Left kidney (tissue), 8 donors: ENCODE measurements around the gene FAM118A. TPM values are rescaled to one million over a fixed set of nuclear protein-coding genes. Genes with fewer than 3 reads are reported as not detected.
"Not testable (repeated sequence)": the region's sequence is repeated elsewhere in the genome, so short reads cannot be mapped to it uniquely, and the experiment has no call there.

ENCODE experiments used
- DNase-seq: peaks from one replicate; pipeline ENCODE4 v3.0.0-alpha.2; 2013
- long read RNA-seq, 8 donors: transcript quantifications; one replicate each; lab custom pipeline, GENCODE V29; 2026
- polyA plus RNA-seq: library from polyadenylated mRNA; unstranded; fragments of 120-200 nt; gene quantifications from one replicate; pipeline ENCODE4 v1.2.1, GENCODE V29; 2013; ENCODE audit not compliant: insufficient read length

The FAM118A gene
- polyA plus RNA-seq, result 33.1 TPM
- long read RNA-seq, donor 1, partial matches to known transcripts, result 0 of 4 reads
- long read RNA-seq, donor 1, other reads (novel, unspliced or antisense), result 0 of 4 reads
- long read RNA-seq, donor 2, partial matches to known transcripts, result 0 of 2 reads
- long read RNA-seq, donor 2, other reads (novel, unspliced or antisense), result 0 of 2 reads
- long read RNA-seq, donor 3, partial matches to known transcripts, result 0 of 3 reads
- long read RNA-seq, donor 3, other reads (novel, unspliced or antisense), result 0 of 3 reads
- long read RNA-seq, donor 4, partial matches to known transcripts, result 0 of 2 reads
- long read RNA-seq, donor 4, other reads (novel, unspliced or antisense), result 0 of 2 reads
- long read RNA-seq, donor 5, partial matches to known transcripts, result 0 of 4 reads
- long read RNA-seq, donor 5, other reads (novel, unspliced or antisense), result 0 of 4 reads
- long read RNA-seq, donor 6, partial matches to known transcripts, result 0 of 2 reads
- long read RNA-seq, donor 6, other reads (novel, unspliced or antisense), result 0 of 2 reads
- long read RNA-seq, donor 7, partial matches to known transcripts, result 0 of 8 reads
- long read RNA-seq, donor 7, other reads (novel, unspliced or antisense), result 0 of 8 reads
- long read RNA-seq, donor 8, partial matches to known transcripts, result 0 of 3 reads
- long read RNA-seq, donor 8, other reads (novel, unspliced or antisense), result 0 of 3 reads

DNA sequence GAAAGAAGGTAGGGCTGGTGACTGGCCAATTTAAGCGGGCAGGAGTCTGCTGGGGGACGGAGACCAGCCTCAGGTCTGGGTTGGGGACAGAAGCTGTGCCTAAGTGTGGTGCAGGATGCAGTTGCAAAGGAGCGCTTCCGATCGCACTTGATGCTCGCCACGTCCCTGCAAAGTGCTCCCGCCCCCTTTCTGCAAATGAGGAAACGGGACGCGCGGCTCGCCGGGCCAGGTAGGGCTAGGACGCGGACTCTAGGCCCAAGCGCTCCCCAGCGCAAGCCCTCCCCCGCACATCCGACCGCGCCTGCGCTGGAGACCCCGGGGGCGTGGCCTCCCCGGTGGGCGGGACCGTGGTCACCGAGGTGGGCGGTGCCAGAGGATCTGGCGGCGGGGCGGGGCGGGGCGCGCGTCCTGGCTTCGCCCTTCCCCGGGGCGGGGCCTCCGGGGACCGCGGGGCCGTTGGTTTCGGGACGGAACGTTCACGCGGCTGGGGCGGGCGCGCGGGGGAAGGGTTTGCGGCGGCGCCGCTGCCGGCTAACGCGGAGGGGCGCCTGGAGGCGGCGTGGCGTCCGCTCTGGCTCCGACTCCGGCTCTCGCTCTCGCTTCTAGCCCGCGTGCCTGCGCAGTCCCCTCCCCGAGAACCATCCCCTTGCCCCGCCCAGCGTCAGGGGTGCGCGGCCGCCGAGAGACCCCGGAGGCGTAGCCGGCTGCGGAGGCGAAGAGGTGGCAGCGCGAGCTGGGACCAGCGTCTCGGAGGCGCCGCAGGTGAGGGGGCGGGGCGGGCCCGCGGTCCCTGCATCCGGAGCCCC, at the start of gene FAM118A:
FAM118A (plus strand) TSS at position 513 of the 806 bp plus-strand sequence. CDS start 12,446 bp downstream, outside the sequence.
- DNase-seq, result peak; percentile 94

DNA sequence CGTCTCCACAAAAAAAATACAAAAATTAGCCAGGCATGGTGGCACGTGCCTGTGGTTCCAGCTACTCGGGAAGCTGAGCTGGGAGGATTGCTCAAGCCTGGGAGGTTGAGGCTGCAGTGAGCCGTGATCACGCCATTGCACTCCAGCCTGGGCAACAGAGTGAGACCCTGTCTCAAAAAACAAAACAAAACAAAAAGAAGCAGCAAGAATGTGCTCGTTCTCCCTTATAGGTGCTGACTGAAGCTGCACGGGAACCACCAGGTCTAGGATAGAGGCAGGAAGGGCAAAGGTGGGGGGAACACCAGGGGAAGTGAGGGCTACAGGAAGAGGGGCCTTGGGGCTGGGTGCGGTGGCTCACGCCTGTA, 49.4 kb upstream of the FAM118A start:
- not testable (repeated sequence) for DNase-seq

DNA sequence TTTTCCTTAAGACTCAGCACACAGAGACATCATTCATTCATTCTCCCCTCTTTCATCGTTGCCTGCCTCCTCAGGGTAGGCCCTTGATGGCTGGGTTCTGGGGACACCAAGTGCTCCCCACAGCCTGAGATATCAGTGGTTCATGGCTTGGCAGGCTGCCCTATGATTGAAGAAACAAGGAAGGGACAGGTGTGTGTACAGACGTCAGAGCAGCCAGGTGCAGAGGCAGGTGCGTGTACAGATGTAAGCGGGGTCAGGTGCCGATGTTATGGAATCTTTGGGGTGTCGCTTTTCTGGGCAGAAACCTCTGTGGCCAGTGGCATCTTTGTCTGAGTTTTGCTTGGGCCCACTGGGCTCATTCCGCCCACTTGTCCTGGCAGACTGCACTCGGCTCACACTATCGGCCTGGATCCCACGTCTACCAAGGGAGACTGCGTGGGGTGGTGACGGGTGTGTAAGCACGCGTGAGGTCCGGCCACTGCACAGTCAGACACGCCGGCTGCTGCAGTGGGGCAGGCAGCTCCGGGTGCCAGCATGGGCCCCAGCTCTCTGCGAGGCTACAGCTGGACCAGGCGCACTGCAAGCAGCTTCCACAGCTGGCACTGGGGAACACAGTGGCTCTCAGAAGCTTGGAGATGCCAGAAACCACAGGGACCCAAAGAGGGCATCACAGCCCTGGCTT, 48.2 kb upstream of the FAM118A start:
- no peak for DNase-seq

DNA sequence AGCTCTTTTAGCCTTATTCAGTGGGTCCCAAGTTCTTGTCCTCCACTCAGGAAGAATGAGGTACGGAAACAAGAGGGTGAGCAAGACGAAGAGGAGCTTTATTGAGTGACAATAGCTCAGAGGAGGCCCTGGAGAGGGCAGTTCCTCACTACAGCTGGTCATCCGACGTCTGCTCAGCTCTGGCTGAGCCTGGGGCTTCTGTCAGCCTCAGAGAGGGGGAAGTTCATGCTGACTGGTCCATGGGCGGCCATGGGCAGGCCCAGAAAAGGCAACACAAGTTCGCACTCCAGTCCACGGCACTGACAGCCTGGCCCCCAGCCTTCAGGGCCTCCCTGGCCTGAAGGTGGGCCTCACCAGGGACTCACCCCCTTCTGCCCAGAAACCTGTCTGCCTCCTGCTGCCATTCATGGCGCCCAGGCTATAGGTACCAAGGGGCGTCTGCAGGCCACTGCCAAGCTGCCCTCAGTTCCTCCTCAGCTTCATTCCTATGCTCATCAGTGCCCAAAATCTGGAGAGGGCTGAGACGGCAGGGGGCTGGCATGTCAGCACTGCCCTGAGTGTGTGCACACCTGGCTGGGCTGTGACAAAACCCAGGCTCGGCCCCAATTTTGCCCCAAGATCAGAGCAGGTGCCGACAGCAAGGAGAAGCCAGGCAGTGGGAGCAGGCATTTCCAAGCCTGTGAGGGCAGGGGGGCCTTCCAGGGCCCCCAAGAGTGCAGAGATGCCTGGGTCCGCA, 47.4 kb upstream of the FAM118A start:
- DNase-seq, result no peak

DNA sequence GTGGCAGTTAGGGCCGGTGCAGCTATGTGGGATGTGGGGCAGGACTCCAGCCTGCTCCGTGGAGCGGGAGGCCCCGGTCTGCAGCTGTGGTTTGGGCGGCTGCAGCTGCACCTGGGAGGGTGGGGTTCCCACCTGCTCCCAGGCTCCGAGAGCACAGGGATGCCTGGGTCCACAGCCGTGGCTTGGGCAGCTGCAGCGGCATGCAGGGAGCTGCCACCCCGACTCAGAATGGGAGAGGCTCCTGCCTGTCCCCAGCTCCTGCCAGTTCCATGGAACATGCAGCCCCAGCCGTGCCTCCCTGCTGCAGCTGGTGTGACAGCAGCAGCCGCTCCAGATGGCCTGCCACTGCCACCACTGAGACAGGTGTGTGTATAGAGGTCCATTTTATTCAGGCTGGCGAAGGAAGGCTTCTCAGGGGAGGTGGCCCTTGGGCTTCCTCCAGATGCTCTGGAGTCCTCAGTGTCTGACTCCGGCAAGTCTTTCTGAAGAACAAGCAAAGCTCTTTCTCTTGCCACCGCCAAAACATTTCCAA, 46.7 kb upstream of the FAM118A start:
- DNase-seq, result no peak

DNA sequence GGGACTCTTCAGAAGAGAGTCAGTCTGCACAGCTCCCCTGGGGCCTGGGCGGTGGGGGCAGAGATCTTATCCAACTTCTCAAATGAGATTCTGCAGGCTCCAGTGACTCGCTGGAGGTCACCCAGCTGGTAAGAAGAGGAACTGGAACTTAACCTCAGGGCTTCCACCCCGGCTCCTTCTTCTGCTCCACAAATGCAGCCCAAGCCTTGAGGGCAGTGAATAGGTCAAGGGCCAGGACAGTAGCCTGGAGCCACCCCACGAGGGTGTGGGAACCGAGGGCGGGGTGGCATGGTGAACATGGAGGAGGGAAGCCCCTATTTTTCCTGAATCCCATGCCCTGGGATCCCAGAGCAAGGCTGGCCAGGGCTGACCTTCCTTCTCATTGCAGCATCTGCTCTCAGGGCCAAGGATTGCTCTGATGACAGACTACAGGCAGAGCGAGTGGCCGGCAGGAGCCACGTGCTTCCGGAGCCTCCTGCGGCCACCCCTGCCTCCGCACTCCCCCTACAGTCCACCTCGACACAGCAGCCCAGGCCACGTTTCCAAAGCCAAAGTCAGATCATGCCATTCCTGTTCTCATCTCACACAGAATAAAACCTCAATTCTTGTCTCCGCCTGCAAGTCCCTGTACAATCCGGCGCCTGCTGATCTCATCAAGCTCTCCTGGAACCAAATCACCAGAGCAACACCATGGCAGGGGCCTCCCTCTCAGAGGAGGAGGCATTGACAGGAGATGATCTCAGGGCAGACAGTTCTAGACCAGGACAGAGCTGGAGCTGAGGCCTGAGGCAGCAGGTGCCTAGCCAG, 46.1 kb upstream of the FAM118A start:
- DNase-seq, result no peak

DNA sequence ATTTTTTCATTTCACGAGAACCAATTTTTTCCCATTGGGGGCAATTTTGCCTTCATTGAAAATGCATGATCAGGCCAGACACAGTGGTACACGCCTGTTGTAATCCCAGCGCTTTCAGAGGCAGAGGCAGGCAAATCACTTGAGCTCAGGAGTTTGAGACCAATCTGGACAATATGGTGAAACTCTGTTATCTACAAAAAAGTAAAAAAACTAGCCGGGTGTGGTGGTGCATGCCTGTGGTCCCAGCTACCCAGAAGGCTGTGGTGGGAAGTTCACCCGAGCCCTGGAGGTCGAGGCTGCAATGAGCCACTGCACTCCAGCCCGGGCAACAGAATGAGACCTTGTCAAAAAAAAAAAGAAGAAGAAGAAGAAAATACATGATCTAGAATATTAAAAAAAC, 44.2 kb upstream of the FAM118A start:
- DNase-seq, result no peak

DNA sequence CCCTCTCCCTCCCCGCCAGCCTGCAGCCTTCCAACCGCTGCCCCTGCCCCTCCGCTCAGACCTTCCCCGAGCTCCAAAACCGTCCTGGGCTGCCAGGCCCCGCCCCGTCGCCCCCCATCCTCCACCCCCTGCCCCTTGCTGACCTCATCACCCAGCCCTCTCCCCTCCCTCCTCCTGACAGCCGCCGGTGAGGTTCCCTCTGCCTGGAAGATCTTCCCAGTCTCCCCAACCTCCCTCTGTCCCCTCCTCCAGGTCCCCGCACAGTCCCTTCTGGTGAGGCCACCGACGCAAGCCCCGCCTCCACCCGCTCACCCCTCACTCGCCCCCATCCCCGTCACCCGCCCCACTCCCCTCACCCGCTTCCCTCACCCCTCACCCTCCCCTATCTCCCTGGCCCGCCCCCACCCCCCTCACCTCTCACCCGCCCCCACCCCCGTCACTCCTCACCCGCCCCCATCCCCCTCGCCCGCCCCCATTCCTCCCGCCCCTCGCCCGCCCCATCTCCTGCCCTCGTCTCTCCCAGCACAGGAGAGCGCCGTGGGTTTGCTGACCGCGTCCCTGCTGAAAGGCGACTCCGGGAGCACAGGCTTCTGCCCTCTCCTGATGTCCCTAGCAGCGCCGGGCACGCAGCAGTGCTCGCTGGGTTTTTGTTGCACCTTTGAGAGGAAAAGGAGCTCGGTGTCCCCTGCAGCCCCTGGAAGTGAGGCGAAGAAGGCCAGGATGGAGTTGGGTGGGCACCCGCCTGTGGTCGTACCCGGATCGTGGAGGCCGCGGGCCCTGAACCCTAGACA, 41.4 kb upstream of the FAM118A start:
- DNase-seq, result no peak

DNA sequence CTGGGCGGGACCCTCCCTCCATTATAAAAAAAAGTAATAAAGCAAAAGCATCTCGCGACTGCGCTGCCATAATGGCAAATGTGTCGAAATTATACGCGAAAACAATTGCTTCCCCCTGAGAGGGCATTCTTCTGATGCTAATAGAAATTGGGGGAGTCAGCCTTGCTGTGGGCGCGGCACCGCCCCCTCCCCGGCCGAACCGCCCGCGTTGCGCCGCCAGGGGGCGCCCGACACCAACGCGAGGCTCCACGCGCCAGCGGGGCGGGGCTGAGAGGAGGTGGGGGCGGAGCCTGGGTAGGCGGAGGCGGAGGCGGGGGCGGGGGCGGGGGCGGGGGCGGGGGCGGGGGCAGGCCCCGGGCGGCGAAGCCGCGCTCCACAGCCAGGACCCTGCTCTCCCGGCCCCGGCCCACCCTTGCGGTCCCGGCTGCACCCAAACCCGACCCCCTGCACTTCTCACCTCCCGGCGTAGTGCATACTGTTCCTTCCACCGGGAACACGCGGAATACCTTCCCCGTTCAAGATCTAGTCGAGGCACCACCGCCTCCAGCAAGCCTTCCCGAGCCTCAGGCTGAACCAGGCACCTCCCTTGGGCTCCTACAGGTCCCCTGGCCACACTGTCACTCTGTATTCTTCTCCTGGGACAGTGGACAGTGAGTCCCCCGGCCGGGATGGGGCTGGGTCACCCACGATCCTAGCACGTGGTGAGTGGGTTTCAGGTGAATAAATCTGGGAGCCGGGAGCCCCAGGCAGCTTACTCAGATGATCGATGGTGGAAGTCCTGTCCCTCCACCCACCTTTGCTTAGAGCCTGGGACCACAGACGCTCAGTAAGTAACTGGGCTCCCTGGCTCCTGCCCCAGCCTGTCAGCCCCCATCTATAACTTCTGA, 40.5 kb upstream of the FAM118A start:
- peak; percentile 65 for DNase-seq

DNA sequence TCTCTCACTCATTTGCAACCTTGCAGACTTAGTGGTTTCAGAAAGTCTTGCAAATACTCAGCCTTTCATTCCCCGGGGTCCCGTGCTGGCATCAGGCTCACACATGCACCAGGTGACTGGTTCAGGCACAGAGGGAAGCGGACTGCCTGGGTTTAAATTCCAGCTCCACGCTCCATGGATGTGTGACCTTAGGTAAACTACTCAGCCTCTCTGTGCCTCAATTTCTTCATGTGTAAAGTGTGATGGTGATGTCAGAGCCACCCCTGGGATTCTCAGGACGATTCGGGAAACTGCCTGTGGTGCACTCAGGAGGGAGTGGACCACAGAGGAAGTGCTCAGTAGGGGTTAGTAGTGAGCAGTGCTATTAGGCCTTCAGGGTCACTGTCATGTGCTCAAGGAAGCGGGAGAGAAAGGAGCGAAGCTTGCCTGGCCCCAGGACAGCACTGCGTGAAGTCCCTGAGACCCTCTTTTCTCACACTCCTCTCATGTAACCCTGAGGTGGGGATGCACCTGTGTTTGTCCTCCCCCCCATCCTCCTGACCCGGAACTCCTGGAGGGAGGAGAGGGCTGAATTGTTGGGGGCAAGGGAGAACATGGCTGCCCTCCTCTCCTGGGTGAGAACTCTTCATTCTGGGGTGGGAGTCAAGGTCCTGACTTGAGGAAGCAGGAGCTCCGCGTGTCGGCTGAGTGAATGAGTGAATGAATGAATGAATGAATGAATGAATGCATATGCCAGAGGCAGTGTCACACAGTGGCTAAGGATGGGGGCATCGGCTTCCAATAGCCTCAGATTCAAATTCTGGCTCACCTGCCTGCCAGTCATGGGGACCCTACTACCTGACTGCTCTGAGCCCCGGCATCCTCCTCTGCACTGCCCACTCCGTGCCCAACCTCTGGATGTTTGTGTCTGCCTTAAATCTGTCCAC, 39.4 kb upstream of the FAM118A start:
- no peak for DNase-seq

DNA sequence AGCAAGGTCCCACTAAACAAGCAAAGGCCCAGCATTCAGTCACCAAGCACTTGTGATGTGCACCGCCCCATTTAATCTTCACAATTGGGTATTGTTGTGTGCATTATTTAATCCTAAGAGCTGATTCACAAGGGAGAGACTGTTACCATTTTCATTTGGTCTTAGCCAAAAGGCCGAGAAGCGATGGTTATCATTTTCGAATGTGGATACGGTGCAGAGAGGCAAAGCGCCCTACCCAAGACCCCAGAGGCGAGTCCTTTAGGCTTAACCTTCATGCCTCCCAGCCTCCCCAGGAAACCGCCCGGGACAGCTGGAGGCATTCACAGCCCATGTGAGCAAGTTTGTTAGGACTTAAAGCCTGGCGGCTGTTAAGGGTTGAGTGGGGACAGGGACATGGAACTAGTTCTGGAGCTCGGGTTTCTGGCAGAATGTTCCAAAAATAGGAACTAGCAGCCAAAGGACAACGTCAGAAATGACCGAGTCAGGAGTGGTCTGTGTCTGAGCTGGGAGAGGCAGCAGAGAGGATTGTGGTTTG, 38.0 kb upstream of the FAM118A start:
- no peak for DNase-seq

DNA sequence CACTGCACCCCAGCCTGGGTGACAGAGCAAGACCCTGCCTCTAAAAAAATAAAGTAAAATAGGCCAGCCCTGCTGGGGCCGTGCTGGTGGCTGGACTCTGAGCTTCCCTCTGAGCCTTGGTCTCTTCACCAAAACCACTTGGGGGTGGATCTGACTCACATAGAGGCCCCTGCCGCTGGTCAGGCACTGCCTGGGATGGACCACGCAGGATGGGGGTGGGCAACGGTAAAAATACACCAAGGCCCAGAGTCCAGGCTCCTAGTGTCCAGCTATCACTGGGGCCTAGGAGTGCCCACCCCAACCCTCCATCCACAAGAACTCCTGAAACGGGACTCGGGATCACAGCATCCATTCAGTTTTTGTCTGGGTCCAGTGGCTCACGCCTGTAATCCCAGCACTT, 37.2 kb upstream of the FAM118A start:
- no peak for DNase-seq

DNA sequence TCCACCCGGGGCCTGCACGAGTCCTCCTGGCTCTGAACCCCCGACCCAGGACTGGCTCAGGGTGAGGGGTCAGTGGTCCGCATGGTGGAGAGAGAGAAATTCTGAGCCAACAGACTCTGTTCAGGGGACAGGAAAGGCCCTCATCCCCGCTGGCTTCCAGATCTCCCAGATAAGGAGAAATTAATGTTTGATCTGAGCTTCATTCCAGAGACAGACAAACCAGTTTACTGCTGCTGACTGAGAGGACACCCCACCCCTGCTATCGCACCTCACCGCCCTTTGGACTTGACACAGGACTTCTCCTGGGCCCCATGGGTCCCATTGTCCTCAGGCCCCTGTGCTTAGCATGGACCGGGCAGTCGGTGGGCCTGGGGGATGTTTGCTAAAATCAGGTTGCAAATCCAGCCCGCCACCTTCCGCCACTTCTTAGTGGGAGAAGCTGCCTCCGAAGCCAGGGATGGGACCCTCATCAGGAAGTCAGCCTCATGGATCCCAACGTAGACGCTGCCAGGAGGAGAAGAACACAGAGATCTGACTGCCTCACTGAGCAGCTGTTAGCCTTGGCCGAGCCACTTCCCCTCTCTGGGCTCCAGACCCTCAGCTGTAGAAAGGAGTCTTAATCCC, 36.2 kb upstream of the FAM118A start:
- DNase-seq, result no peak

DNA sequence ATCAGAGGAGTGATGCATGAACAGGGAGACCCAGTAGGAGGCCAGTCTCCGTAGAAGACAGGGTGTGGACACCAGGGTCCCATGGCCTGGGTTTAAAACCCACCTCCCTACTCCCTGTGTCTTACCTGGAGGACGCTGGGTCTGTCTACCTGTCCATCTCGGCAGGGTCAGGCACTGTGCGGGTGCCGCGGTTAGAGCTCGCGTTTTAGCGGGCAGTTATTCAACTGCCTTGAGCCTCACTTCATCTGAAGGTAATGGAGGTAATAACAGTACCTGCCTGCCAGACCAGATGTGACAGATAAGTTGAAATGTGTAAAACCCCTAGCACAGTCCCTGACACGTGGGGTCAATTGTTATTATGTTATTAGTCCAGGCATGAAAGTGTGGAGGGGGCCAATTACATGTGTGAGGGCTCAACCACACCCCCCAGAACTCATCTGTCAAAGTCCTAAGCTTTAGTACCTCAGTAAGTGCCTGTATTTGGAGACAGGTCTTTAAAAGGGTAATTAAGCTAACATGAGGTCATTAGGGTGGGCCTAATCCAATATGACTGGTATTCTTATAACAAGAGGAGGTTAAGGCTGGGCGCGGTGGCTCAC, 33.1 kb upstream of the FAM118A start:
- DNase-seq, result no peak

DNA sequence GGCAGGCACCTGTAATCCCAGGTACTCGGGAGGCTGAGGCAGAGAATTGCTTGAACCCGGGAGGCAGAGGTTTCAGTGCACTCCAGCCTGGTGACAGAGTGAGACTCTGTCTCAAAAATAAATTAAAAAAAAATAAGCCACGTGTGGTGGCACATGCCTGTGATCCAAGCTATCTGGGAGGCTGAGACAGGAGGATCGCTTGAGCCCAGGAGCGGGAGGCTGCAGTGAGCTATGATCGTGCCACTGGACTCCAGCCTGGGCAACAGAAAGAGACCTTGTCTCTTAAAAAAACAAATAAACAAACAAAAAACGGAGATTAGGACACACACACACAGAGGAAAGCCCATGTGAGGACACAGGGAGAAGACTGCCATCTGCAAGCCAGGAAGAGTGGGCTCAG, 32.0 kb upstream of the FAM118A start:
- DNase-seq, result not testable (repeated sequence)

DNA sequence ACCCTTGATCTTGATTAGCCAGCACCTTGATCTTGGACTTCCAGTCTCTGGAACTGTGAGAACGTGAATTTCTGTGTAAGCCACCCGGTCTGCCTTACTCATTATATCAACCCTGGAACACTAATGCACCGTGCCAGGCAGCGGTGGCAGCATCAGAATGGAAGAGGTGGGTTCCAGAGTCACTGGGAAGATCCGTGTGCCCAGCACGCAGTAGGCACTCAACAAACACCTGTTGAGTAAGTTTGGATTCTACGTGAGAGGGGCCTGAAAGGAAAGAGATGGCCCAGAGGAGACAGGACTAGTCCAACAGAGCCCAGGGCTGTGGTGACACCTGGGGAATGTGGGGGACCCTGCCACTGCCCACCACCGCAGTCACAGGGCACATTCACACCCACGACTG, 31.6 kb upstream of the FAM118A start:
- DNase-seq, result no peak
